ENCODE results near the gene MRPL52. TPM values are rescaled to one million over a fixed set of nuclear protein-coding genes. Genes with fewer than 3 reads are reported as not detected.

The MRPL52 gene
- total RNA-seq, 1 donor from 2014 or later: 137 TPM

- intact Hi-C loops (cut with micrococcal nuclease): no loop called here
Observed at GRCh38 chr14:22808388-22809209, 21.1 kb upstream of the MRPL52 start.

- intact Hi-C loops (cut with micrococcal nuclease): no loop called here
Observed at GRCh38 chr14:22811722-22812121, 18.0 kb upstream of the MRPL52 start.

- intact Hi-C loops (cut with micrococcal nuclease): no loop called here
Observed at GRCh38 chr14:22812744-22813143, 16.9 kb upstream of the MRPL52 start.

- intact Hi-C loops (cut with micrococcal nuclease): no loop called here
Observed at GRCh38 chr14:22813145-22813544, 16.5 kb upstream of the MRPL52 start.

- intact Hi-C loops (cut with micrococcal nuclease): no loop called here
Observed at GRCh38 chr14:22814373-22814772, 15.3 kb upstream of the MRPL52 start.

GRCh38 chr14:22814941-22815713 lies 14.6 kb upstream of the MRPL52 start, which contains the start of gene SLC7A7:
TSS of gene SLC7A7 (minus strand) at chr14:22815435. CDS start at chr14:22813398, 2,037 bp downstream.
- intact Hi-C loops (cut with micrococcal nuclease): no loop called here

- intact Hi-C loops (cut with micrococcal nuclease): no loop called here
Observed at GRCh38 chr14:22819151-22819988, 10.3 kb upstream of the MRPL52 start.

- intact Hi-C loops (cut with micrococcal nuclease): no loop called here
Observed at GRCh38 chr14:22820731-22821130, 9.0 kb upstream of the MRPL52 start.

GRCh38 chr14:22821193-22822015 lies 8.3 kb upstream of the MRPL52 start:
- intact Hi-C loops (cut with micrococcal nuclease): loop anchor here (1.0 to 2.0 kb wide), 3 partner anchors 65 to 161 kb away; partner anchors contain the start of gene AJUBA

- intact Hi-C loops (cut with micrococcal nuclease): loop anchor here (1.0 to 2.0 kb wide), 3 partner anchors 65 to 161 kb away; partner anchors contain the start of gene AJUBA
Observed at GRCh38 chr14:22822016-22822570, 7.6 kb upstream of the MRPL52 start.

GRCh38 chr14:22822571-22823098 lies 7.1 kb upstream of the MRPL52 start:
- intact Hi-C loops (cut with micrococcal nuclease): loop anchor here (1.0 to 2.0 kb wide), 4 partner anchors 31 to 160 kb away; partner anchors contain the start of gene AJUBA

GRCh38 chr14:22824711-22825359 lies 4.9 kb upstream of the MRPL52 start:
- intact Hi-C loops (cut with micrococcal nuclease): no loop called here

GRCh38 chr14:22829076-22829660 lies 519 bp upstream of the MRPL52 start:
- intact Hi-C loops (cut with micrococcal nuclease): loop anchor here (1.0 kb wide), 3 partner anchors 42 to 240 kb away; partner anchors contain the start of genes DAD1, LRP10 and OXA1L

GRCh38 chr14:22830443-22831010 lies 840 bp downstream of the MRPL52 start:
- intact Hi-C loops (cut with micrococcal nuclease): loop anchor here (2.0 kb wide), 1 partner anchor 88 kb away; the partner anchor contains the start of gene RBM23

GRCh38 chr14:22835505-22835904 lies 5.8 kb downstream of the MRPL52 start:
- intact Hi-C loops (cut with micrococcal nuclease): no loop called here

- intact Hi-C loops (cut with micrococcal nuclease): no loop called here
Observed at GRCh38 chr14:22836301-22837113, 6.8 kb downstream of the MRPL52 start, which contains the start of gene MMP14. TSS of gene MMP14 (plus strand) at chr14:22836585. CDS start at chr14:22836818, 233 bp downstream.

GRCh38 chr14:22837114-22837749 lies 7.5 kb downstream of the MRPL52 start:
- intact Hi-C loops (cut with micrococcal nuclease): no loop called here

Measured in T-helper 2 cell treated with Interferon-gamma antibody and Interleukin-4, amounts not matched to agents 100 ng/mL and 5 ng/mL, for 36 hours (primary cell).